CD4-positive, alpha-beta T cell treated with Interleukin-6 at 100 ng/mL for 8 hours (primary cell): ENCODE results near the gene AGPS.

Experiments
- DNase-seq: peaks from one replicate; pipeline ENCODE4 v3.0.0-alpha.2; 2020; ENCODE audit warnings: mixed read lengths, low spot score

Gene AGPS

GRCh38 chr2:177592397-177592796 is 199.8 kb downstream of the AGPS start:
- no peak for DNase-seq

- DNase-seq = no peak
These were observed 200.4 kb downstream of the AGPS start for GRCh38 chr2:177592945-177593344.

GRCh38 chr2:177593402-177593801 is 200.8 kb downstream of the AGPS start:
- no peak for DNase-seq
